ENCODE measurements around the gene CIAPIN1. TPM values are rescaled to one million over a fixed set of nuclear protein-coding genes. Genes with fewer than 3 reads are reported as not detected.

Gene CIAPIN1
- total RNA-seq, 4 donors from 2014 or later, result 19.1 to 32.4 (median 25.8) TPM

- ATAC-seq, result peak; percentile 75
- Histone ChIP-seq H3K4me1 (peaks cover 0 to 79% (median 26%) of the 10 kb centered on the region in 3 donors), H3K9me3 (no peaks in the 10 kb centered on the region), H3K27ac (peak overlapping the region; percentile 8 to 96 (median 65)), H3K36me3 (peaks cover 0 to 32% of the 10 kb centered on the region in 2 donors), H3K4me3 (no peak overlapping the region), H3K27me3 (no peaks in the 10 kb centered on the region)
- 67 to 90% methylated on average over 3 of the region's 8 CpGs for WGBS, 2 donors (ENCODE audit: low coverage in 1 of 2)
- TF ChIP-seq EP300 (IDR thresholded peaks at IDR 0.05) (no peak), POLR2A (IDR thresholded peaks at IDR 0.05) (no peak), CTCF (IDR thresholded peaks at IDR 0.05) (no peak), POLR2AphosphoS5 (IDR thresholded peaks at IDR 0.05) (no peak)
Measured at GRCh38 chr16:57383276-57384247, 63.6 kb downstream of the CIAPIN1 start.

GRCh38 chr16:57382535-57383275 lies 64.5 kb downstream of the CIAPIN1 start:
- no peaks in the 10 kb centered on the region for H3K27me3 ChIP-seq
- TF ChIP-seq CTCF (IDR thresholded peaks at IDR 0.05), result no peak
- no peak for TF ChIP-seq POLR2AphosphoS5 (IDR thresholded peaks at IDR 0.05)
- no peak for TF ChIP-seq POLR2A (IDR thresholded peaks at IDR 0.05)
- no peak for TF ChIP-seq EP300 (IDR thresholded peaks at IDR 0.05)
- peaks cover 0 to 87% (median 33%) of the 10 kb centered on the region in 3 donors for H3K4me1 ChIP-seq
- peaks cover 0 to 32% of the 10 kb centered on the region in 2 donors for H3K36me3 ChIP-seq
- no peaks in the 10 kb centered on the region for H3K9me3 ChIP-seq
- H3K4me3 ChIP-seq, result no peak overlapping the region
- WGBS, 2 donors (ENCODE audit: low coverage in 1 of 2), result no CpG with 5 or more reads among the region's 16 CpGs
- peak overlapping the region in 3 of 4 donors; percentile 62 to 96 (median 68) for H3K27ac ChIP-seq
- no peak for ATAC-seq

GRCh38 chr16:57381791-57382534 lies 65.2 kb downstream of the CIAPIN1 start:
- ATAC-seq, result no peak
- Histone ChIP-seq H3K36me3 (peaks cover 0 to 32% of the 10 kb centered on the region in 2 donors), H3K27ac (peak overlapping the region in 3 of 4 donors; percentile 62 to 96 (median 68)), H3K4me3 (no peak overlapping the region), H3K9me3 (no peaks in the 10 kb centered on the region), H3K4me1 (peaks cover 0 to 94% (median 39%) of the 10 kb centered on the region in 3 donors), H3K27me3 (no peaks in the 10 kb centered on the region)
- WGBS, 2 donors (ENCODE audit: low coverage in 1 of 2), result no CpG with 5 or more reads among the region's 35 CpGs
- no peak for TF ChIP-seq POLR2AphosphoS5 (IDR thresholded peaks at IDR 0.05)
- no peak for TF ChIP-seq EP300 (IDR thresholded peaks at IDR 0.05)
- no peak for TF ChIP-seq POLR2A (IDR thresholded peaks at IDR 0.05)
- no peak for TF ChIP-seq CTCF (IDR thresholded peaks at IDR 0.05)

GRCh38 chr16:57380671-57381462 lies 66.3 kb downstream of the CIAPIN1 start:
- ATAC-seq, result no peak
- H3K9me3 ChIP-seq, result no peaks in the 10 kb centered on the region

More at GRCh38 chr16:57380671-57381462, 66.3 kb downstream of the CIAPIN1 start:
- Histone ChIP-seq H3K27me3 (no peaks in the 10 kb centered on the region), H3K36me3 (peaks cover 0 to 32% of the 10 kb centered on the region in 2 donors), H3K4me3 (no peak overlapping the region), H3K27ac (peak overlapping the region in 3 of 4 donors; percentile 62 to 96 (median 68)), H3K4me1 (peaks cover 0 to 93% (median 34%) of the 10 kb centered on the region in 3 donors)
- 50 to 72% methylated on average over 2 to 3 of the region's 8 CpGs for WGBS, 2 donors (ENCODE audit: low coverage in 1 of 2)
- TF ChIP-seq CTCF (IDR thresholded peaks at IDR 0.05) (no peak), POLR2A (IDR thresholded peaks at IDR 0.05) (no peak), EP300 (IDR thresholded peaks at IDR 0.05) (no peak), POLR2AphosphoS5 (IDR thresholded peaks at IDR 0.05) (no peak)
